Measurements from ENCODE around the gene HSD11B1L.
"Not testable (repeated sequence)": the region's sequence is repeated elsewhere in the genome, so short reads cannot be mapped to it uniquely, and the experiment has no call there.

HSD11B1L gene

DNA sequence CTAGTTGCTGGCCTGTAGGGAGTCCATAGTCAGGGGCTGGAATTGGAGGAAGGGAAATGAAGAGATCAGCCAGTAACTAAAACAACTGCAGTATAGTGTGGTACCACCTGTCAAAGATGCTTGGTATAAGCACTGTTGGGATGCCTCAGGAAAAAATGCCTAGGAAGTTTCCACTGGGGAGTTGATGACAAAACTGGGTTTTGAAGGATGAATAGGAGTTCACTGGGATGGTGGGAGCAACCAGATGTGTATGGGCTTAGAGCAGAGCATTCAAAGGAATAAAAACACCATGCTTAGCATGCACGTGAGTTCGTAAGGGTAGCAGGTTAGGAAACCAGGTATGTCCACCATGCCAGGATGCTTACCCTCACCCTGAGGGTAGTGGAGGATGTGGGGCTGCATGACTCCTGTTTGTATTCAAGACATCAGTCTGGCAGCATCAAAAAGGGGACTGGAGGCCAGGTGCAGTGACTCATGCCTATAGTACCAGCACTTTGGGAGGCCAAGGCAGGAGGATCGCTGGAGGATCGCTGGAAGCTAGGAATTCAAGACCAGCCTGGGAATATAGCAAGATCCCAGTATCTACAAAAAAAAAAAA lies 46.7 kb downstream of the HSD11B1L start:
- no peak for DNase-seq (ENCODE audit: low read depth, low spot score)

DNA sequence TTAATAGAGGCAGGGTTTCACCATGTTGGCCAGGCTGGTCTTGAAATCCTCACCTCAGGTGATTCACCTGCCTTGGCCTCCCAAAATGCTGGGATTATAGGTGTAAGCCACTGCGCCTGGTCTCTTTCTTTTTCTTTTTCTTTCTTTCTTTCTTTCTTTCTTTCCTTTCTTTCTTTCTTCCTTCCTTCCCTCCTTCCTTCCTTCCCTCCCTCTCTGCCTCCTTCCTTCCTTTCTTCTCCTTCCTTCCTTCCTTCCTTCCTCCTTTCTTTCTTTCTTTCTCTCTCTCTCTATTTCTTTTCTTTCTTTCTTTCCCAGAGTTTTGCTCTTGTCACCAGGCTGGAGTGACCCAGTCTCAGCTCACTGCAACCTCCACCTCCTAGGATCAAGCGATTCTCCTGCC lies 52.3 kb downstream of the HSD11B1L start:
- not testable (repeated sequence) for DNase-seq (ENCODE audit: low read depth, low spot score)
